ENCODE results near the gene RAB20. TPM values are rescaled to one million over a fixed set of nuclear protein-coding genes. Genes with fewer than 3 reads are reported as not detected.

RAB20 gene
- total RNA-seq, 1 donor from 2014 or later = 13.8 TPM

DNA sequence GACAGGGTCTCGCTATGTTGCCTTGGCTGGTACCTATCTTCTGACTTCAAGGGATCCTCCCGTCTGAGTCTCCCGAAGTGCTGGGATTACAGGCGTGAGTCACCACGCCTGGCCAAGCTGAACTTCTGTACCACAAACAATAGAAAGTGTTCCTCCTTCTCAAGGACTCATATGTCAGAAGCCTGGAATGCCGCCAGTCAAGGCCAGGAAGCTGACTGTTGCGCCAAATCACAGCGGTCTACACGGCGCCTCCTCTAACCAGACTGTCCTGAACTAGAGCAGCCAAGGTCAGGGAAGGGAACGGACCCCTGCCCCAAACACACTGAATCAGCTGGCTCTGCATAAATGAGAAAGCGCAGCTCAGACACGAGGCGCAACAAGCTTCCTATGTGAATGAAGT, 14.6 kb downstream of the RAB20 start:
- H3K9me3 ChIP-seq (replicated peaks) = no peaks in the 10 kb centered on the region
- DNase-seq = peak; percentile 78
- H3K4me1 ChIP-seq = peaks cover 46% of the 10 kb centered on the region
- H3K27ac ChIP-seq (replicated peaks) = peak overlapping the region; percentile 77
- no peaks in the 10 kb centered on the region for H3K36me3 ChIP-seq
- H3K27me3 ChIP-seq (ENCODE audit: low read depth) = no peaks in the 10 kb centered on the region
- TF ChIP-seq, protein P1, sequence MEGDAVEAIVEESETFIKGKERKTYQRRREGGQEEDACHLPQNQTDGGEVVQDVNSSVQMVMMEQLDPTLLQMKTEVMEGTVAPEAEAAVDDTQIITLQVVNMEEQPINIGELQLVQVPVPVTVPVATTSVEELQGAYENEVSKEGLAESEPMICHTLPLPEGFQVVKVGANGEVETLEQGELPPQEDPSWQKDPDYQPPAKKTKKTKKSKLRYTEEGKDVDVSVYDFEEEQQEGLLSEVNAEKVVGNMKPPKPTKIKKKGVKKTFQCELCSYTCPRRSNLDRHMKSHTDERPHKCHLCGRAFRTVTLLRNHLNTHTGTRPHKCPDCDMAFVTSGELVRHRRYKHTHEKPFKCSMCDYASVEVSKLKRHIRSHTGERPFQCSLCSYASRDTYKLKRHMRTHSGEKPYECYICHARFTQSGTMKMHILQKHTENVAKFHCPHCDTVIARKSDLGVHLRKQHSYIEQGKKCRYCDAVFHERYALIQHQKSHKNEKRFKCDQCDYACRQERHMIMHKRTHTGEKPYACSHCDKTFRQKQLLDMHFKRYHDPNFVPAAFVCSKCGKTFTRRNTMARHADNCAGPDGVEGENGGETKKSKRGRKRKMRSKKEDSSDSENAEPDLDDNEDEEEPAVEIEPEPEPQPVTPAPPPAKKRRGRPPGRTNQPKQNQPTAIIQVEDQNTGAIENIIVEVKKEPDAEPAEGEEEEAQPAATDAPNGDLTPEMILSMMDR (IDR thresholded peaks at IDR 0.05; ENCODE audit: borderline replicate concordance) = no peak
- no peak overlapping the region for H3K4me3 ChIP-seq
- intact Hi-C loops (cut with micrococcal nuclease) = no loop called here

DNA sequence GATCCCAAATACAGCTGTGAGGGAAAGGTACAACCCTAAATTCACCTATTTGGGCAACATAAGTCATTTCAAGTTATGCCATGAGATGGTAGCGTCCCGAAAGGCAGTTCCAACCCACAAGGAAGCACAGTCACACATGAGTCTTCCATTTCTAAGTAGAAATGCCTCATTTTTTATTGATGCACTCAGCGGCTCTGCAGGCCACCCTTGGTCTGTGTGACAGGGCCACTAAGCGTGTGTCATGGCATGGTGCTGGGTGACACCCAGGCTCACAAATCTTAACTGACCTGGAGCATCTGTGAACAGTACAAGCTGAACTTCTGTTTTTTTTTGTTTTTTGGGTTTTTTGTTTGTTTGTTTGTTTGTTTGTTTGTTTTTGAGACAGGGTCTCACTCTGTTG, 15.1 kb downstream of the RAB20 start:
- TF ChIP-seq, protein P1 (IDR thresholded peaks at IDR 0.05; ENCODE audit: borderline replicate concordance) = no peak
- H3K36me3 ChIP-seq = no peaks in the 10 kb centered on the region
- H3K27me3 ChIP-seq (ENCODE audit: low read depth) = no peaks in the 10 kb centered on the region
- peak overlapping the region; percentile 77 for H3K27ac ChIP-seq (replicated peaks)
- no peak overlapping the region for H3K4me3 ChIP-seq
- peaks cover 50% of the 10 kb centered on the region for H3K4me1 ChIP-seq
- intact Hi-C loops (cut with micrococcal nuclease) = no loop called here
- DNase-seq = no peak
- no peaks in the 10 kb centered on the region for H3K9me3 ChIP-seq (replicated peaks)

DNA sequence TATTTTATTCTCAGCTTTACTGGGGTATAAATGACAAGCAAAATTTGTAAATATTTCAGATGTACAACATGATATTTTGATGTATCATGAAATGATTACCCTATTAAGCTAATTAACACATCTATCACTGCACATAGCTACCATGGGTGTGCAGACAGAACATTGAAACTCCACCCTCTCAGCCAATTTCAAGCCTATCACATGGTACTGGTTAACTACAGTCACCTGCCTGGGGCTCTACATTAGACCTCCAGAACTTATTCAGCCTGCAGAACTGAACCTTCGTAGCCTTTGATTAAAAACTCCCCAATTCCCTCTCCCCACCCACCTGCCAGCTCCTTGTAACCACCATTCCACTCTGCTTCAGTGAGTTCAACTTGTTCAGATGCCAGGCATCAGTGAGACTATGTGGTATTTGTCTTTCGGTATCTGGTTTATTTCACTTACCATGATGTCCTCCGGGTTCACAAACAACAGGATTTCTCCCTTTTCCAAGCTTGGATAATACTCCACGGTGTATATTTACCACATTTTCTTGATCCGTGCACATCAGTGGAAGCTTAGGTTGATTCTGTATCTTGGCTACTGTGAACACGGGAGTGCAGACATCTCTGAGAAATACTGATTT, 19.2 kb downstream of the RAB20 start:
- Histone ChIP-seq H3K27ac (replicated peaks) (peak overlapping the region; percentile 4), H3K4me1 (peaks cover 60% of the 10 kb centered on the region), H3K4me3 (no peak overlapping the region), H3K27me3 (ENCODE audit: low read depth) (no peaks in the 10 kb centered on the region), H3K36me3 (no peaks in the 10 kb centered on the region), H3K9me3 (replicated peaks) (no peaks in the 10 kb centered on the region)
- intact Hi-C loops (cut with micrococcal nuclease) = no loop called here
- TF ChIP-seq, protein P1 (IDR thresholded peaks at IDR 0.05; ENCODE audit: borderline replicate concordance) = no peak
- DNase-seq = no peak

DNA sequence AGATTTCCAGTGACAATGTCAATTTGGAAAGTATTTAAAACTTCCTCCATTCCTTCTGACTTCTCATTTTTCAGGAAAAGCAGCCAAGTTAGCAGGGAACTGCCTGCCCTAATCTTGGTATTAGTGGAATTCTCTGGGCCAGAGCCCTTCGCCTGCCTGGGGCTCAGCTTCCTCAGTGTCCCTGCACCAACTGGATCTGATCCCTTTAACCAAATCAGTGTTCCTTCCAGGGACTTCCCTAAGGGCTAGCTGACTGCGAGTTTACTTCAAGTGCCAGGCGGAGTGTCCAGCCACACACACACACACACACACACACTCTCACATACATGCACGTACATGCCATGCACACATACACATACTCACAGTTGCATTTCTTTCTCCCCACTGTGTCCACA, 20.0 kb downstream of the RAB20 start:
- intact Hi-C loops (cut with micrococcal nuclease) = no loop called here
- H3K9me3 ChIP-seq (replicated peaks) = no peaks in the 10 kb centered on the region
- H3K4me3 ChIP-seq = no peak overlapping the region
- TF ChIP-seq, protein P1 (IDR thresholded peaks at IDR 0.05; ENCODE audit: borderline replicate concordance) = no peak
- H3K36me3 ChIP-seq = no peaks in the 10 kb centered on the region
- DNase-seq = no peak
- peak overlapping the region; percentile 46 for H3K27ac ChIP-seq (replicated peaks)
- H3K27me3 ChIP-seq (ENCODE audit: low read depth) = no peaks in the 10 kb centered on the region
- H3K4me1 ChIP-seq = peaks cover 55% of the 10 kb centered on the region

DNA sequence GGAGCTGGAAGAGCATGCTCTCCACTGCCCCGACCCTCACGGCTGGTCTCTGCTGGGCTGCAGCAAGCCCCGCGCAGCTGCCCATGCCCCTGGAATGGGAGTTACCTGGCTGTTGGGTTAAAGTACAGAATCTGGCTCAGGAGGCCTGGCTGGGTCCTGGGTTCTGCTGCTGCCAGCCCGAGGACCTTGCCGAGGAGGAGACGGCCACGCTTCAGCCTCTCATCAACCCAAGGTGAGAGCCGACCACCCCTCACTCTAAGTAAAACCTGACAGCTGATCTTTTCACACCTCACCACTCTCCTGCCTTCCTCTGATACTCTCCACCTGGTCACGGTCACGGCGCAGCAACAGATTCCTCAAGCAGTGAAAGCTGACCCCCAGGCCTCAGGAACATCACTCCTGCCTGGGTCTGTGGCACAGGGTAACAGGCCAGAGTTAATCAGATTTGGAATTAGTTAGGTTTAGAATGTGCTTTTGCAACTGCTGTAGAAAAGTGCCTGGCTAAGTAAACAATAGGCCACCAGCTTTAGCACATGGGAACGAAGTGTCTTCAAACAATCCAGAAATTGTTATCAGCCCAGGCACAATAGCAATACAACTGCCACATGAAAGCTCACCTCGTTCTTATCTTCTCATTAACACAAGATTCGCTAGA, 20.5 kb downstream of the RAB20 start:
- H3K27me3 ChIP-seq (ENCODE audit: low read depth) = no peaks in the 10 kb centered on the region
- no peaks in the 10 kb centered on the region for H3K9me3 ChIP-seq (replicated peaks)
- DNase-seq = no peak
- H3K4me3 ChIP-seq = no peak overlapping the region
- TF ChIP-seq, protein P1 (IDR thresholded peaks at IDR 0.05; ENCODE audit: borderline replicate concordance) = no peak
- peaks cover 54% of the 10 kb centered on the region for H3K4me1 ChIP-seq
- intact Hi-C loops (cut with micrococcal nuclease) = no loop called here
- peak overlapping the region; percentile 46 for H3K27ac ChIP-seq (replicated peaks)
- H3K36me3 ChIP-seq = no peaks in the 10 kb centered on the region

All from left ventricle myocardium inferior (tissue), 1 donor.